ENCODE data around the gene TMEM89. TPM values are rescaled to one million over a fixed set of nuclear protein-coding genes. Genes with fewer than 3 reads are reported as not detected.

Gene TMEM89
- total and polyA plus RNA-seq, 8 donors = 0.62 TPM; not detected in 7

DNA sequence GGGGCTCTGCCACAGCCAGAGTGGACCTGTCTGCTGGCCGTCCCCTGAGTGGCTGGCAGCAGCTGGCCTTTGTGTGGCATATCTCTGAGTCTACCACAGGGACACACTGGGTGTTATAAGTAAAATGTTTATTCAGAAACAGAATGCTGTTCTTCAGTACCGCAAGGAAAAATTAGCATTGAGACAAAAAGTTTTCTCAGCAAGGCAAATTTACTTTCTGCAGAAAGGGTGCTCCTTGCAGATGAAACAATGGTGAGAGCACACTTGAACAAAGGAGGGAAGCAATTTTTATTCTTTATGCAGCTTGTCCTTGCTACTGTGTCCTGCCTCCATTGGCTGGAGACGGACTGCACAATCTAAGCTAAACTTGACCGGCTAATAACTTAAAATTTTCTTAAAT is 4.0 kb downstream of the TMEM89 start:
- Histone ChIP-seq H3K36me3 (peaks cover 0 to 8% (median 0%) of the 10 kb centered on the region in 4 donors), H3K27ac (peak overlapping the region in 4 of 5 donors; percentile 55 to 71 (median 65)), H3K4me3 (no peak overlapping the region), H3K9me3 (peaks cover 10 to 29% (median 16%) of the 10 kb centered on the region in 4 donors), H3K27me3 (no peaks in the 10 kb centered on the region), H3K4me1 (peaks cover 0 to 11% (median 6%) of the 10 kb centered on the region in 4 donors)
- intact Hi-C loops (cut with DNase I; ENCODE audit: low total_unique reads) = no loop called here
- DNase-seq = no peak
- 93 to 99% (median 98%) methylated on average over 4 of the region's 4 CpGs for WGBS, 5 donors
- TF ChIP-seq EP300 (IDR thresholded peaks at IDR 0.05) (no peak), POLR2A (IDR thresholded peaks at IDR 0.05) (no peak), POLR2AphosphoS5 (IDR thresholded peaks at IDR 0.05) (no peak)
- TF ChIP-seq, protein P1, sequence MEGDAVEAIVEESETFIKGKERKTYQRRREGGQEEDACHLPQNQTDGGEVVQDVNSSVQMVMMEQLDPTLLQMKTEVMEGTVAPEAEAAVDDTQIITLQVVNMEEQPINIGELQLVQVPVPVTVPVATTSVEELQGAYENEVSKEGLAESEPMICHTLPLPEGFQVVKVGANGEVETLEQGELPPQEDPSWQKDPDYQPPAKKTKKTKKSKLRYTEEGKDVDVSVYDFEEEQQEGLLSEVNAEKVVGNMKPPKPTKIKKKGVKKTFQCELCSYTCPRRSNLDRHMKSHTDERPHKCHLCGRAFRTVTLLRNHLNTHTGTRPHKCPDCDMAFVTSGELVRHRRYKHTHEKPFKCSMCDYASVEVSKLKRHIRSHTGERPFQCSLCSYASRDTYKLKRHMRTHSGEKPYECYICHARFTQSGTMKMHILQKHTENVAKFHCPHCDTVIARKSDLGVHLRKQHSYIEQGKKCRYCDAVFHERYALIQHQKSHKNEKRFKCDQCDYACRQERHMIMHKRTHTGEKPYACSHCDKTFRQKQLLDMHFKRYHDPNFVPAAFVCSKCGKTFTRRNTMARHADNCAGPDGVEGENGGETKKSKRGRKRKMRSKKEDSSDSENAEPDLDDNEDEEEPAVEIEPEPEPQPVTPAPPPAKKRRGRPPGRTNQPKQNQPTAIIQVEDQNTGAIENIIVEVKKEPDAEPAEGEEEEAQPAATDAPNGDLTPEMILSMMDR (IDR thresholded peaks at IDR 0.05) = no peak

DNA sequence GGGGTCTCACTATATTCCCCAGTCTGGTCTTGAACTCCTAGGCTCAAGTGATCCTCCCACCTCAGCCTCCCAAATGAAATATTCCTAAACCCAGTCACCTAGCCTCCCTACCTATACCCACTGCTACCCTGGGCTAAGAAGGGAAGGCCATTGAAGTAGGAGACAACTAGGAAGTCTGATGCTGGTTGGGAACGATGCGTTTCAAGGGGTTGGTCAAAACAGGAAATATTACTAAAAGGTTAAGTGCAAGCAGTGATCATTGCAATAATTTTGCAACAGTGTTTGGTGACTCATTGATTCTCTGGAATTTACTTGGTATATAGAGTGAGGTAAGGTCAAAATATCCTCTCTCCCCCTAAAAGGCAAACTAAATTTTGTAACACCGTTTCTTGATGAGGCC is 7.5 kb downstream of the TMEM89 start:
- DNase-seq = no peak
- TF ChIP-seq POLR2A (IDR thresholded peaks at IDR 0.05) (no peak), POLR2AphosphoS5 (IDR thresholded peaks at IDR 0.05) (no peak), EP300 (IDR thresholded peaks at IDR 0.05) (no peak)
- TF ChIP-seq, protein P1 (IDR thresholded peaks at IDR 0.05) = no peak
- Histone ChIP-seq H3K27me3 (no peaks in the 10 kb centered on the region), H3K36me3 (no peaks in the 10 kb centered on the region), H3K4me3 (no peak overlapping the region), H3K27ac (peak overlapping the region in 1 of 5 donors; percentile 31), H3K9me3 (peaks cover 10 to 29% (median 16%) of the 10 kb centered on the region in 4 donors), H3K4me1 (peaks cover 5 to 8% (median 6%) of the 10 kb centered on the region in 4 donors)
- intact Hi-C loops (cut with DNase I; ENCODE audit: low total_unique reads) = no loop called here
- 59 to 80% (median 66%) methylated on average over 3 of the region's 3 CpGs for WGBS, 5 donors

DNA sequence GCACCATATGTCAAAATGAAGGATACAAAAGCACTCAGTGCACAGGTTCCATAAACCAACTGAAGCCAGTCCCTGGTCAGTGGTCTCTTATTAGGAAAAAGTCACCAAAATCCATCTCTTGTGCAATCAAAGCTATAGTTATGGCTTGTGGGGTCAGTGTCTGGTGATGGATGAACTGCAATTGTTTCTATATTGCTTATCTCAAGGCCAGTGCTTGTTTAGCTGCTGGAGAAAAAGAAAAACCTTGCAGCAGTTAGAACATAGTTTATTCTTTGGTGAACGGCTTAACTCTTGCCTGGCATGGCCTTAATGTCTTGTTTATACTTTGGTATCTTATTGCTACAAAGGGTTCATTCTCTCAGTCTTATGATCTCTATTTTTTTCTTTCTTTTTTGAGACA is 9.3 kb downstream of the TMEM89 start:
- 14 to 36% (median 21%) methylated on average over 1 of the region's 1 CpG for WGBS, 5 donors
- intact Hi-C loops (cut with DNase I; ENCODE audit: low total_unique reads) = no loop called here
- no peak for DNase-seq
- TF ChIP-seq EP300 (IDR thresholded peaks at IDR 0.05) (no peak), POLR2AphosphoS5 (IDR thresholded peaks at IDR 0.05) (no peak), POLR2A (IDR thresholded peaks at IDR 0.05) (no peak)
- TF ChIP-seq, protein P1 (IDR thresholded peaks at IDR 0.05) = no peak
- H3K9me3 ChIP-seq = peaks cover 4 to 15% (median 6%) of the 10 kb centered on the region in 4 donors
- H3K4me3 ChIP-seq = no peak overlapping the region
- H3K27me3 ChIP-seq = no peaks in the 10 kb centered on the region
- peaks cover 0 to 6% (median 4%) of the 10 kb centered on the region in 4 donors for H3K36me3 ChIP-seq
- no peak overlapping the region for H3K27ac ChIP-seq
- peaks cover 18 to 24% (median 23%) of the 10 kb centered on the region in 4 donors for H3K4me1 ChIP-seq

DNA sequence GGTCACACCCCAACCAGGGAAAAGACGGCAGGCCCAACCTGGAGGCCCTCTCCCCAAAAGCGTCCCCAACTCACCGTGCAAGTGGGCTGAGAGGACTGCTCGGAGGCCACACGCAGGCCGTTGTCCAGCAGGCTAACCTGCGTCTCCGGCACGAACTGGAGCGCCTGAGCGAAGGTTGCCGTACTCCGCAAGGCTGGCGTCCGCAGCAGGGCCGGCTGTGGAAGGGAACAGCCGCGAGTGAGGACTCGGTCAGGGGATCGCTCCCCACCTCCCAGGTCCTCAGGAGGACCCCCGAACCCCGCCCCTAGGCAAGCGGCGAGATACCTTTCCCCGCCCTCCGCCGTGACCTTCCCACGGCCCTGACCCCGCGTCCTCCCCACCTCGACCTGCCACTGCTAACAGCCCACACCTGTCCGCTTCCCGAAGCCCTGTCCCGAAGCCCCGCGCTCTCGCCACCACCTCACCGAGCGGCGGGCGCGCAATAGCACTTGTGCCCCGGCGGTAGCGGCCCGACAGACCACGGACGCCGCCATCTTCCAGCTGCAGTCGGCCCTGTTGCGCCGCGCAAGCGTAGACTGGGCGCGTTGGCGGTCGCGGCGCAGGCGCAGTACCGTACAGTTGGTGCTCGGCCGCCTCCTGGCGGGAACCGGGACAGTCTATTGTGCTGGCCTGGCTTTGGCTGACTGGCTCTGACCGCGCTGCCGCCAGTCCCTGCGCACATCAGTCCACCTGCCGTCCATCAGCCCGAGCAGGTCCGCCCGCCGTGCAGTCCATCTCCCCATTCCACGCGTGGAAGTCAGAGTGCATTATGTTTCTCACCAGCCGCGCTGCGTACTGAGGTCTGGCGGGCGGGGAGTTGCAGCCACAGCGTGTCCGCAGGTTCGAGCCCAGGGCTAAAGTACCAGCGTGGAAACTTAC is 12.2 kb downstream of the TMEM89 start, which contains the start of gene UQCRC1:
TSS of gene UQCRC1 (minus strand) at position 559 of the 918 bp plus-strand sequence. CDS start at position 533, 26 bp downstream.
- TF ChIP-seq POLR2A (IDR thresholded peaks at IDR 0.05) (peak in 1 of 4 donors; percentile 43), EP300 (IDR thresholded peaks at IDR 0.05) (no peak), POLR2AphosphoS5 (IDR thresholded peaks at IDR 0.05) (peak; percentile 91 to 96 (median 93))
- TF ChIP-seq, protein P1 (IDR thresholded peaks at IDR 0.05) = peak in 5 of 7 experiments; percentile 52 to 88 (median 75)
- H3K9me3 ChIP-seq = no peaks in the 10 kb centered on the region
- peaks cover 18 to 39% (median 27%) of the 10 kb centered on the region in 4 donors for H3K4me1 ChIP-seq
- H3K27ac ChIP-seq = peak within 1 kb of the TSS; percentile 83 to 94 (median 90)
- peak; percentile 94 to 98 for DNase-seq
- H3K4me3 ChIP-seq = peak within 1 kb of the TSS; percentile 83 to 96 (median 88)
- H3K36me3 ChIP-seq = peaks cover 22 to 34% (median 31%) of the 10 kb centered on the region in 4 donors
- WGBS, 5 donors = 1 to 3% (median 2%) methylated on average over 41 to 86 of the region's 86 CpGs
- intact Hi-C loops (cut with DNase I; ENCODE audit: low total_unique reads) = no loop called here
- H3K27me3 ChIP-seq = no peaks in the 10 kb centered on the region
